Muscle layer of colon (tissue), 2 donors: Measurements from ENCODE around the gene TBC1D12.
"Not testable (repeated sequence)": the region's sequence is repeated elsewhere in the genome, so short reads cannot be mapped to it uniquely, and the experiment has no call there.

Experiments used
- H3K27ac ChIP-seq: one replicate; pipeline ENCODE4 v1.7.0; 2013; ENCODE audit warnings: low read depth, mild to moderate bottlenecking, low read length, moderate library complexity
- H3K27me3 ChIP-seq, 2 donors: one replicate each; pipeline ENCODE4 v1.7.0; 2013; ENCODE audit warnings: low read length in 2 of 2, mild to moderate bottlenecking in 2 of 2; ENCODE audit not compliant: insufficient read depth in 2 of 2, control insufficient read depth in 1 of 2
- H3K36me3 ChIP-seq: one replicate; pipeline ENCODE4 v1.7.0; 2013; ENCODE audit warnings: mild to moderate bottlenecking, low read length; ENCODE audit not compliant: insufficient read depth
- H3K4me1 ChIP-seq: one replicate; pipeline ENCODE4 v1.7.0; 2013; ENCODE audit warnings: mild to moderate bottlenecking, low read length; ENCODE audit not compliant: insufficient read depth
- H3K4me3 ChIP-seq, 2 donors: one replicate each; pipeline ENCODE4 v1.7.0; 2013; ENCODE audit warnings: low read length in 2 of 2, low read depth in 1 of 2, mild to moderate bottlenecking in 1 of 2, moderate library complexity in 1 of 2
- H3K9ac ChIP-seq: one replicate; pipeline ENCODE4 v1.7.0; 2013; ENCODE audit warnings: low read length
- H3K9me3 ChIP-seq: one replicate; pipeline ENCODE4 v1.7.0; 2013; ENCODE audit warnings: mild to moderate bottlenecking, low read length
- donor health status: abdominal sarcoma.
- donor health status: Adenocarcinoma of cecum.

The TBC1D12 gene

DNA sequence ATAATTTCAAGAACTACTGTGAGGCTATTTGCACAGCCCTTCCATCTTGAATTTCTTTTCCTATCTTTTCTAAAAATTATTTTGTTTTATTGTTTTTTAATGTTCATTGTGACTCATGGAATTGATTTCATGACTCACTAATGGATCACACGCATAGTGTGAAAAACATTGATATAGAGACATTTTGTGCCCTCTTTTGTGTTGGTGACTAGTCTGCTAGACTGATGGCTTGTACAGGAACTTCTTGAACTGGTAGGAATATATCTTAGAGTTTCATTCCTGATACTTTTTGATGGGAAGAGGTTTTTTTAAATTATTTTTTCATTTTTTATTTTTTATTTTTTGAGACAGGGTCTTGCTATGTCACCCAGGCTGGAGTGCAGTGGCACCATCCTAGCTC, 27.0 kb upstream of the TBC1D12 start:
- H3K36me3 ChIP-seq: no peaks in the 10 kb centered on the region
- H3K27ac ChIP-seq: no peak overlapping the region
- H3K4me1 ChIP-seq: no peaks in the 10 kb centered on the region
- no peak overlapping the region for H3K9ac ChIP-seq
- H3K27me3 ChIP-seq: no peaks in the 10 kb centered on the region
- H3K4me3 ChIP-seq: no peak overlapping the region
- H3K9me3 ChIP-seq: no peaks in the 10 kb centered on the region

DNA sequence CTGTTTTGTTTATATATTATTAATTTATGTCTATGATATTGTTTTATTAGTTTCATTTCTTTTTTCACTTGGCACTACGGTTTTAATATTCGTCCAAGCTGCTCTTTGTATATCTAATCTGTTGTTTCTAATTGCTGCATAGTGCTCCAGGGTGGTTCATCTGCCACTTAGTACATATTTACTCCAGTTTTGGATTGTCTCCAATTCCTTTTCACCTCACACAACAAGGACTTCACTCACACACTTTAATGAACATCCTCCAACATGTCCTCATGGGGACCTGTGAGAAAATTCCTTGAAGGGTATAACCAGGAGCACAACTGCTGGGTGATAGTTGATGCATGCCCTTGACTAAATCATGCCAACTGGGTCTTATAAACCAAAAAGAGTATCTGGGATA, 25.5 kb upstream of the TBC1D12 start:
- Histone ChIP-seq H3K9ac (no peak overlapping the region), H3K36me3 (no peaks in the 10 kb centered on the region), H3K4me1 (no peaks in the 10 kb centered on the region), H3K4me3 (no peak overlapping the region), H3K27me3 (no peaks in the 10 kb centered on the region), H3K27ac (no peak overlapping the region), H3K9me3 (no peaks in the 10 kb centered on the region)

- no peaks in the 10 kb centered on the region for H3K4me1 ChIP-seq
- no peaks in the 10 kb centered on the region for H3K27me3 ChIP-seq
- H3K27ac ChIP-seq: no peak overlapping the region
- H3K4me3 ChIP-seq: no peak overlapping the region
- H3K9ac ChIP-seq: no peak overlapping the region
- no peaks in the 10 kb centered on the region for H3K36me3 ChIP-seq
- no peaks in the 10 kb centered on the region for H3K9me3 ChIP-seq
Observed at GRCh38 chr10:94383530-94383929, 18.8 kb upstream of the TBC1D12 start.

DNA sequence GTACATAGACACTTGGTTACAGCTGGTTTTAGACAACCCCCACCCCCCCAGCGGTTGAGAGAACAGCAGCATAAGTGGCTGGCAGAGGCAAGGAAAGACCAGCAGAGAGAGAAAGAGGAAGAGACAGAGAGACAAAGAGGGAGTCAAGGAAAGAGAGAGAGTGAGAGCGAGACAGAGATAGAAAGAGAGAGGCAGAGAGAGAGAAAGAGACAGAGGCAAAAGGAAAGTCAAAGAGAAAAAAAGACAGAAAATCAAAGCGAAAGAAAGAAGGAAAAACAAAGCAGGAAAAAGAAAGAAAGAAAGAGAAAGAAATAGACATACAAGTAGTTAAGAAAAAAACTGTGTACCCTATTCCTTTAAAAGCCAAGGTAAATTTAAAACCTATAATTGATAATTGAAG, 16.6 kb upstream of the TBC1D12 start:
- H3K36me3 ChIP-seq, H3K9ac ChIP-seq, H3K4me1 ChIP-seq, H3K27me3 ChIP-seq, H3K4me3 ChIP-seq, H3K9me3 ChIP-seq, H3K27ac ChIP-seq: not testable (repeated sequence)

GRCh38 chr10:94392117-94392516, 10.2 kb upstream of the TBC1D12 start:
- not testable (repeated sequence) for H3K27ac ChIP-seq, H3K9me3 ChIP-seq

DNA sequence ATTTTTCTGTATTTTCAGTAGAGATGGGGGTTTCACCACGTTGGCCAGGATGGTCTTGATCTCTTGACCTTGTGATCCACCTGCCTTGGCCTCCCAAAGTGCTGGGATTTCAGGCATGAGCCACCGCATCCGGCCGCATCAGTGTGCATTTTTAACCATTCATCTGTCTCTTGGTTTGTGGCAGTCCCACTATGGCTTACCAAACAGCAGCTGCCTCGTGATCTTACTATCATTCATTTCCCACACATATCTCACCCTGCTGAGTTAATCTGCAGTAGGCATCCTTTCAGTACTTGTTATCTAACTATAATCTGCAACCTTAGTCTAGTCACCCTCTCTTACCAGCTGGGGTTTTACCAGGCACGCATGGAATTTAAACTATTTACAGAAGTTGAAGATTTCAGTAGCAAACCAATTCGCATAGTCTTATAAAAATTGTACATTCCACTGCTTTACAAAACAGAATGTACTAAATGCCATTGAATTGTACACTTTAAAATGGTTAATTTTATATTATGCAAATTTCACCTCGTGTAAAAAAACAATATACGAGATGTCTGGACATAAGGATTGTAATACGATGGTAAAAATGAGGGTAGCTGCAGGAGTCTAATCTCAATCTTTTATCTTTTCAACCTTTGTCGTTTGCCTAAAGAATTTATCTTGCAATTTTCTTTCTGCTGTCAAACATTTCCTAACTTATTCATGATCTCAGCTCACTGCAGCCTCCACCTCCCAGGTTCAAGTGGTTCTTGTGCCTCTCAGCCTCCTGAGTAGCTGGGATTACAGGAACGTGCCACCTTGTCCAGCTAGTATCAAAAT, 4.6 kb upstream of the TBC1D12 start:
- no peak overlapping the region for H3K27ac ChIP-seq
- H3K27me3 ChIP-seq: no peaks in the 10 kb centered on the region
- H3K36me3 ChIP-seq: no peaks in the 10 kb centered on the region
- H3K4me3 ChIP-seq: no peak overlapping the region
- H3K9ac ChIP-seq: no peak overlapping the region
- H3K4me1 ChIP-seq: no peaks in the 10 kb centered on the region
- no peaks in the 10 kb centered on the region for H3K9me3 ChIP-seq

More at GRCh38 chr10:94392117-94392516, 10.2 kb upstream of the TBC1D12 start:
- H3K4me3 ChIP-seq, H3K27me3 ChIP-seq, H3K4me1 ChIP-seq, H3K9ac ChIP-seq, H3K36me3 ChIP-seq: not testable (repeated sequence)

- Histone ChIP-seq H3K9ac (no peak overlapping the region), H3K27ac (no peak overlapping the region), H3K4me3 (no peak overlapping the region), H3K36me3 (no peaks in the 10 kb centered on the region), H3K4me1 (no peaks in the 10 kb centered on the region), H3K27me3 (no peaks in the 10 kb centered on the region), H3K9me3 (no peaks in the 10 kb centered on the region)
Observed at GRCh38 chr10:94398762-94399161, 3.6 kb upstream of the TBC1D12 start.

DNA sequence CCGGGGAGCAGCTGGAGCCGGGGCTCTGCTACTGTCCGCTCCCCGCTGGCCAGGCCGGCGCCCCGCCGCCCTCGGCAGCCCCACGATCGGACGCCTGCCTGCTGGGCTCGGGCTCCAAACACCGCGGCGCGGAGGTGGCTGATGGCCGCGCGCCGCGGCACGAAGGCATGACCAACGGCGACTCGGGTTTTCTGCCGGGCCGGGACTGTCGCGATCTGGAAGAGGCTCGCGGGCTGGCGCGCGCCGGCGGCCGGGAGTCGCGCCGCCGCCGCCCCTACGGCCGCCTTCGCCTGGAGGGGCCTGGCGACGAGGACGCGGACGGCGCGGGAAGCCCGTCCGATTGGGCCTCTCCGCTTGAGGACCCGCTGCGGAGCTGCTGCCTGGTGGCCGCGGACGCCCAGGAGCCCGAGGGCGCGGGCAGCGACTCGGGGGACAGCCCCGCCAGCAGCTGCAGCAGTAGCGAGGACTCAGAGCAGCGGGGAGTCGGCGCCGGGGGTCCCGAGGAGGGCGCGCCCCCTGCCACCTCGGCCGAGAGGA, 570 bp downstream of the TBC1D12 start:
- Histone ChIP-seq H3K36me3 (no peaks in the 10 kb centered on the region), H3K27me3 (no peaks in the 10 kb centered on the region), H3K4me3 (peak overlapping the region; percentile 57 to 93), H3K4me1 (peaks cover 9% of the 10 kb centered on the region), H3K9me3 (no peaks in the 10 kb centered on the region), H3K27ac (peak overlapping the region; percentile 82), H3K9ac (peak overlapping the region; percentile 32)

GRCh38 chr10:94403380-94404213, 1.3 kb downstream of the TBC1D12 start:
- H3K27ac ChIP-seq: peak overlapping the region; percentile 82
- H3K27me3 ChIP-seq: no peaks in the 10 kb centered on the region
- H3K9me3 ChIP-seq: no peaks in the 10 kb centered on the region
- H3K4me3 ChIP-seq: peak overlapping the region; percentile 57 to 93
- no peaks in the 10 kb centered on the region for H3K36me3 ChIP-seq
- peaks cover 9% of the 10 kb centered on the region for H3K4me1 ChIP-seq
- peak overlapping the region; percentile 32 for H3K9ac ChIP-seq

- no peak overlapping the region for H3K9ac ChIP-seq
- H3K4me3 ChIP-seq: no peak overlapping the region
- H3K27ac ChIP-seq: no peak overlapping the region
- peaks cover 9% of the 10 kb centered on the region for H3K4me1 ChIP-seq
- H3K36me3 ChIP-seq: no peaks in the 10 kb centered on the region
- H3K27me3 ChIP-seq: no peaks in the 10 kb centered on the region
- no peaks in the 10 kb centered on the region for H3K9me3 ChIP-seq
Observed at GRCh38 chr10:94405406-94405805, 3.1 kb downstream of the TBC1D12 start.

GRCh38 chr10:94407668-94408067, 5.3 kb downstream of the TBC1D12 start:
- no peaks in the 10 kb centered on the region for H3K9me3 ChIP-seq
- H3K4me3 ChIP-seq: no peak overlapping the region
- H3K27me3 ChIP-seq: no peaks in the 10 kb centered on the region
- H3K36me3 ChIP-seq: no peaks in the 10 kb centered on the region
- H3K9ac ChIP-seq: no peak overlapping the region
- H3K4me1 ChIP-seq: peaks cover 10% of the 10 kb centered on the region
- no peak overlapping the region for H3K27ac ChIP-seq
